OCI-LY3 (cell line): ENCODE data around the gene QRSL1.
"Not testable (repeated sequence)": the region's sequence is repeated elsewhere in the genome, so short reads cannot be mapped to it uniquely, and the experiment has no call there.

Source experiments
- H2AFZ ChIP-seq: fragments of 200-600, 300-600 bp; shearing (Covaris generic); 2 replicates; pipeline ENCODE4 v1.6.0; 2014; ENCODE audit warnings: antibody characterized with exemption, low read depth, low read length
- H3K27ac ChIP-seq: fragments of 200-600, 300-600 bp; sonication (generic); 2 replicates; pipeline ENCODE4 v1.5.1; 2014; ENCODE audit warnings: mild to moderate bottlenecking, low read length, moderate library complexity, mixed read lengths
- H3K27me3 ChIP-seq: fragments of 200-600, 300-600 bp; sonication (generic); 2 replicates; pipeline ENCODE4 v1.6.1; 2014; ENCODE audit warnings: low read depth, low read length, mixed read lengths
- H3K36me3 ChIP-seq: fragments of 200-600, 300-600 bp; sonication (generic); replicated peaks from 2 replicates; pipeline ENCODE3; 2014; ENCODE audit warnings: low read depth, low read length, mixed read lengths
- H3K4me1 ChIP-seq: fragments of 300-600, 200-600 bp; sonication (generic); 2 replicates; pipeline ENCODE4 v1.6.1; 2014; ENCODE audit warnings: low read length, mixed read lengths
- H3K4me2 ChIP-seq: fragments of 200-600, 300-600 bp; sonication (generic); 2 replicates; pipeline ENCODE4 v1.6.1; 2014; ENCODE audit warnings: low read length, mixed read lengths
- H3K4me3 ChIP-seq: fragments of 300-600, 200-600 bp; sonication (generic); 2 replicates; pipeline ENCODE4 v1.5.1; 2014; ENCODE audit warnings: antibody characterized with exemption, mild to moderate bottlenecking, low read length, moderate library complexity
- H3K79me2 ChIP-seq: fragments of 300-600, 200-600 bp; shearing (Covaris generic); 2 replicates; pipeline ENCODE4 v1.6.1; 2014; ENCODE audit warnings: mild to moderate bottlenecking, low read length, mixed read lengths
- H3K9ac ChIP-seq: fragments of 300-600, 200-600 bp; shearing (Covaris generic); 2 replicates; pipeline ENCODE4 v1.6.0; 2014; ENCODE audit warnings: mild to moderate bottlenecking, low read length, moderate library complexity
- H3K9me3 ChIP-seq: fragments of 200-600, 300-600 bp; shearing (Covaris generic); 2 replicates; pipeline ENCODE4 v1.6.1; 2014; ENCODE audit warnings: low read length, mixed read lengths; ENCODE audit not compliant: insufficient read depth
- H4K20me1 ChIP-seq: fragments of 200-600, 300-600 bp; sonication (generic); 2 replicates; pipeline ENCODE4 v1.6.1; 2016; ENCODE audit warnings: low read length, mixed read lengths; ENCODE audit not compliant: insufficient read depth
- CTCF ChIP-seq: fragments of 200-600, 300-600 bp; sonication (generic); IDR thresholded peaks from 2 replicates; pipeline ENCODE4 v1.5.1; 2014; ENCODE audit warnings: antibody characterized with exemption, low read length, low read depth
- EZH2phosphoT487 ChIP-seq: fragments of 200-600 bp; shearing (Covaris generic); IDR thresholded peaks from 2 replicates; pipeline ENCODE4 v1.6.1; 2018; ENCODE audit warnings: antibody characterized with exemption, mixed run types, low read depth

QRSL1 gene

GRCh38 chr6:106629103-106629858, at the start of gene QRSL1, which contains the start of gene RTN4IP1:
Gene QRSL1 (plus strand): TSS chr6:106629578. CDS start chr6:106629682, 104 bp downstream.
Gene RTN4IP1 (minus strand): TSS chr6:106629498. CDS start chr6:106629021, 477 bp downstream.
- no peaks in the 10 kb centered on the region for H3K9me3 ChIP-seq
- H3K79me2 ChIP-seq = peaks cover 67% of the 10 kb centered on the region
- no peaks in the 10 kb centered on the region for H4K20me1 ChIP-seq
- H3K9ac ChIP-seq = peak within 1 kb of the TSS; percentile 95
- peak within 1 kb of the TSS; percentile 96 for H3K4me3 ChIP-seq
- no peak within 1 kb of the TSS for H2AFZ ChIP-seq
- H3K4me2 ChIP-seq = peak within 1 kb of the TSS; percentile 99
- peak within 1 kb of the TSS; percentile 100 for H3K27ac ChIP-seq
- TF ChIP-seq CTCF = no peak
- TF ChIP-seq EZH2phosphoT487 = no peak
- peaks cover 9% of the 10 kb centered on the region for H3K36me3 ChIP-seq
- H3K27me3 ChIP-seq = no peaks in the 10 kb centered on the region
- H3K4me1 ChIP-seq = peaks cover 61% of the 10 kb centered on the region

- Histone ChIP-seq H2AFZ (no peak overlapping the region), H3K79me2 (no peaks in the 10 kb centered on the region), H3K4me3 (no peak overlapping the region), H3K4me2 (no peak overlapping the region), H3K9ac (no peak overlapping the region), H3K27ac (no peak overlapping the region), H3K27me3 (no peaks in the 10 kb centered on the region), H3K4me1 (no peaks in the 10 kb centered on the region), H3K9me3 (no peaks in the 10 kb centered on the region), H3K36me3 (no peaks in the 10 kb centered on the region), H4K20me1 (no peaks in the 10 kb centered on the region)
- TF ChIP-seq CTCF = no peak
- no peak for TF ChIP-seq EZH2phosphoT487
Observed at GRCh38 chr6:106581468-106581867, 47.9 kb upstream of the QRSL1 start.

GRCh38 chr6:106586815-106587415, 42.5 kb upstream of the QRSL1 start:
- Histone ChIP-seq H3K36me3 (peaks cover 4% of the 10 kb centered on the region), H3K9me3 (no peaks in the 10 kb centered on the region)

GRCh38 chr6:106588937-106589336, 40.4 kb upstream of the QRSL1 start:
- H3K27ac ChIP-seq, H3K79me2 ChIP-seq, H3K4me2 ChIP-seq, H3K4me1 ChIP-seq, H3K36me3 ChIP-seq, H3K9me3 ChIP-seq, H3K27me3 ChIP-seq, H2AFZ ChIP-seq, H3K9ac ChIP-seq, H3K4me3 ChIP-seq, H4K20me1 ChIP-seq: not testable (repeated sequence)

More at GRCh38 chr6:106586815-106587415, 42.5 kb upstream of the QRSL1 start:
- no peak overlapping the region for H3K4me3 ChIP-seq
- no peak overlapping the region for H3K4me2 ChIP-seq
- no peaks in the 10 kb centered on the region for H3K79me2 ChIP-seq
- H3K27ac ChIP-seq = no peak overlapping the region
- no peaks in the 10 kb centered on the region for H3K27me3 ChIP-seq
- TF ChIP-seq CTCF (no peak), EZH2phosphoT487 (no peak)
- no peak overlapping the region for H2AFZ ChIP-seq
- no peak overlapping the region for H3K9ac ChIP-seq
- H3K4me1 ChIP-seq = no peaks in the 10 kb centered on the region
- H4K20me1 ChIP-seq = no peaks in the 10 kb centered on the region
